ENCODE results near the gene AKAP11.

Gene AKAP11

GRCh38 chr13:42322806-42323205 lies 50.9 kb downstream of the AKAP11 start:
- no peak for DNase-seq
- TF ChIP-seq, protein P1, sequence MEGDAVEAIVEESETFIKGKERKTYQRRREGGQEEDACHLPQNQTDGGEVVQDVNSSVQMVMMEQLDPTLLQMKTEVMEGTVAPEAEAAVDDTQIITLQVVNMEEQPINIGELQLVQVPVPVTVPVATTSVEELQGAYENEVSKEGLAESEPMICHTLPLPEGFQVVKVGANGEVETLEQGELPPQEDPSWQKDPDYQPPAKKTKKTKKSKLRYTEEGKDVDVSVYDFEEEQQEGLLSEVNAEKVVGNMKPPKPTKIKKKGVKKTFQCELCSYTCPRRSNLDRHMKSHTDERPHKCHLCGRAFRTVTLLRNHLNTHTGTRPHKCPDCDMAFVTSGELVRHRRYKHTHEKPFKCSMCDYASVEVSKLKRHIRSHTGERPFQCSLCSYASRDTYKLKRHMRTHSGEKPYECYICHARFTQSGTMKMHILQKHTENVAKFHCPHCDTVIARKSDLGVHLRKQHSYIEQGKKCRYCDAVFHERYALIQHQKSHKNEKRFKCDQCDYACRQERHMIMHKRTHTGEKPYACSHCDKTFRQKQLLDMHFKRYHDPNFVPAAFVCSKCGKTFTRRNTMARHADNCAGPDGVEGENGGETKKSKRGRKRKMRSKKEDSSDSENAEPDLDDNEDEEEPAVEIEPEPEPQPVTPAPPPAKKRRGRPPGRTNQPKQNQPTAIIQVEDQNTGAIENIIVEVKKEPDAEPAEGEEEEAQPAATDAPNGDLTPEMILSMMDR (IDR thresholded peaks at IDR 0.05) = no peak
- H3K4me3 ChIP-seq = no peak overlapping the region
- intact Hi-C loops (cut with DNase I; ENCODE audit: low total_unique reads) = no loop called here
- H3K27me3 ChIP-seq = no peaks in the 10 kb centered on the region
- no peaks in the 10 kb centered on the region for H3K4me1 ChIP-seq
- peaks cover 1 to 13% (median 13%) of the 10 kb centered on the region in 3 donors for H3K36me3 ChIP-seq
- H3K9me3 ChIP-seq = no peaks in the 10 kb centered on the region
- no peak overlapping the region for H3K27ac ChIP-seq

DNA sequence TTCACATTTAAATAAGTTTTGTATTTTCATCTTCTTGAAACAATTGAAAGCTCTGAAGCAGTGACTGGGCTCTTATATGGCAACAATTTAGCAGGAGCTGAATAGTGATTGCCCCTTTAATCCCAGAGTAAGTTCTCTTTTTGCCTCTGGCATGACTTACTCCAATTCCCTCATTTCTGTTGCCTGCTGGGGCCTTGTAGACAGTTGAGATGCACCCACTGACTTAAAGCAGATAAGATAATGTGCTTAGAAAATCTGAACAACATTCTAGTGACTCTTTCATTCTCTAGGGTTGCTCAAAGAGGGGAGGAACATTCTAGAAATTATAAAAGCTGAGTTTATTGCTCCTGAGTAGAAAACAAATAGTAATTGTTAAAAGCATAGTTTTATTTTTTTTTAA lies 52.8 kb downstream of the AKAP11 start:
- intact Hi-C loops (cut with DNase I; ENCODE audit: low total_unique reads) = no loop called here
- TF ChIP-seq, protein P1 (IDR thresholded peaks at IDR 0.05) = no peak
- no peak overlapping the region for H3K4me3 ChIP-seq
- H3K9me3 ChIP-seq = no peaks in the 10 kb centered on the region
- H3K4me1 ChIP-seq = no peaks in the 10 kb centered on the region
- no peak for DNase-seq
- H3K27me3 ChIP-seq = no peaks in the 10 kb centered on the region
- H3K36me3 ChIP-seq = peaks cover 0 to 10% (median 0%) of the 10 kb centered on the region in 3 donors
- H3K27ac ChIP-seq = no peak overlapping the region

DNA sequence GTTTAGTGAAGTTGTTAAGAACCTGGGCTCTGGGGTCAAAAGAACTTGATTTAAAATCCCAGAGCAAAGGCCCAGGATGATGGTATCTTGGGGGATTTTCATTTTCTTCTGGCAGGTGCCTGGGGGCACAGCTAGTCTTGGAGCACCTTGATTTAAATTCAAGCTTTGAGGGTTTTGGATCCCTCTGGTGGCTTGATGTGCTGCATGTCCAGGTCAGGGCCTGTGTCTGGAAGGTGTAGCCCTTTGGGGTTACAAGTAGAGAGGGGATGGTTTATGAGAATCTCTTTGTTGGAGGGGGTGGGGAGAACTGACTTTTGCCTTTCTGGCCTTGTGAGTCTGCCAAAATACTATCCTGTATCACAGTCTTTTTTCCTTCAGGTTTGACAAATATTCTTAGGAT lies 55.8 kb downstream of the AKAP11 start:
- TF ChIP-seq, protein P1 (IDR thresholded peaks at IDR 0.05) = no peak
- intact Hi-C loops (cut with DNase I; ENCODE audit: low total_unique reads) = no loop called here
- H3K36me3 ChIP-seq = peaks cover 0 to 10% (median 0%) of the 10 kb centered on the region in 3 donors
- no peaks in the 10 kb centered on the region for H3K4me1 ChIP-seq
- H3K4me3 ChIP-seq = no peak overlapping the region
- no peaks in the 10 kb centered on the region for H3K9me3 ChIP-seq
- H3K27me3 ChIP-seq = no peaks in the 10 kb centered on the region
- DNase-seq = no peak
- H3K27ac ChIP-seq = no peak overlapping the region

- Histone ChIP-seq H3K27ac (no peak overlapping the region), H3K4me1 (no peaks in the 10 kb centered on the region), H3K36me3 (peaks cover 0 to 2% (median 0%) of the 10 kb centered on the region in 3 donors), H3K27me3 (no peaks in the 10 kb centered on the region), H3K9me3 (no peaks in the 10 kb centered on the region), H3K4me3 (no peak overlapping the region)
- no peak for DNase-seq
- intact Hi-C loops (cut with DNase I; ENCODE audit: low total_unique reads) = no loop called here
- TF ChIP-seq, protein P1 (IDR thresholded peaks at IDR 0.05) = no peak
These were observed 56.7 kb downstream of the AKAP11 start for GRCh38 chr13:42328672-42329071.

DNA sequence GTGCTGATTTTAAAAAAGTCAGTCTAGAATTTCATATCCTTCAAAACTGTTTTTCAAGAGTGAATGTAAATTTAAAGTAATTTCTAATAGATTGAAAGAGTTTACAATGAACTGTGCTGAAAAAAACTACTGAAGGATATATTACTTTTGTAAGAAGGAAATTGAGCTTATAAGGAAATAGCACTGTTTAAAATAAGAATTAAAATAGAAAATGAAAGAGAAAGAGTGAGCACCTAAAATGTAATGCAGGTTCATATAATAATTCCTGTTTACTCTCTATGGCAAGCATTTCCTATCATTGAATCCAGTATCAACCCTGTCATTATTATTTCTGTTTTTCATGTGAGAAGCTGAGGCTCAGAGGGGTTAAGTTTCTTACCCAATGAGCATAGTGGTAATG lies 57.3 kb downstream of the AKAP11 start:
- H3K27me3 ChIP-seq = no peaks in the 10 kb centered on the region
- intact Hi-C loops (cut with DNase I; ENCODE audit: low total_unique reads) = no loop called here
- no peaks in the 10 kb centered on the region for H3K9me3 ChIP-seq
- TF ChIP-seq, protein P1 (IDR thresholded peaks at IDR 0.05) = no peak
- H3K4me3 ChIP-seq = no peak overlapping the region
- no peaks in the 10 kb centered on the region for H3K36me3 ChIP-seq
- no peaks in the 10 kb centered on the region for H3K4me1 ChIP-seq
- DNase-seq = no peak
- H3K27ac ChIP-seq = no peak overlapping the region

DNA sequence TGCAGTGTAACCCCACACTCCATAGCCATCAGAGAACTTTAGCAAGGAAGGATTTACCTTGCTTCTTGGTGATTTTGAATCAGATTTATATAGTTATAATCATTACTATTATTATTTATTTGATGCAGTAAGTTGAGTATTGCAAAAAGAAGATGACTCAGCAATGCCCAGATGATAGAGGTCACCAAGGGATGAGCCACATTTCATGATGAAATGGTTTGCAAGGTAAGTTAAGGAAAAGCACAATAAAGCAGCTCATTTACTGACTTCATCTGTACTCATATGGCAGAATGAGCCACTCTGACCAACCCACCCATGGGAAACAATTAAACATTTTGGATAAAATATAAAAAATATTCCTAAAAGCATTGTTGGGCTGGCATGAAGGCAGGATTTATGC lies 59.1 kb downstream of the AKAP11 start:
- Histone ChIP-seq H3K27ac (no peak overlapping the region), H3K4me3 (no peak overlapping the region), H3K36me3 (no peaks in the 10 kb centered on the region), H3K4me1 (no peaks in the 10 kb centered on the region), H3K27me3 (no peaks in the 10 kb centered on the region), H3K9me3 (no peaks in the 10 kb centered on the region)
- no peak for DNase-seq
- intact Hi-C loops (cut with DNase I; ENCODE audit: low total_unique reads) = no loop called here
- TF ChIP-seq, protein P1 (IDR thresholded peaks at IDR 0.05) = no peak
